ENCODE measurements around the gene LRRC4.

DNA sequence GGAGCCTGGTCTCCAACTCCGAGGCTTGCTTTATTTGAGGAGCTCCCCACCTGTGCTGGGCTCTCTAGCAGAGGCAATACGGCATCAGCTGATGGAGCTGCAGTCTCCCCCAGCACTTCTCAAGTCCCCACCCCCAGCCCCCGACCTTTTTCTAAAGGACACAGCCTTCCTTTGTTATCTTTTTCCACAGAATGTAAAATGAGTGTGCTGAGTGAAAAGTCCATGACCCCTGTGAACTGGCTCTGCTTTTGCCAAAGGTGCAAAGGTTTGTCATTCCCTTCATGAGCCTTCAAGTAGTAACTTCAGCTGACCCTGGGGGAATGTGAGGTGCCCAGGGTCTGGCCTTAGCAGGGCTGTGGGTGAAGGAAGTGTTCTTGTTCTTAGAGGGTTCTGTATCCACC lies 25.5 kb downstream of the LRRC4 start:
- TF ChIP-seq EZH2 (IDR thresholded peaks at IDR 0.05; ENCODE audit: insufficient read depth, poor library complexity, severe bottlenecking), result no peak
- TF ChIP-seq EZH2phosphoT487 (IDR thresholded peaks at IDR 0.05; ENCODE audit: insufficient read depth, low read depth), result no peak

Data from GM23248 (cell line).